COLO668 (cell line): ENCODE data around the gene TMEM167B.

Source experiments
- DNase-seq: peaks from one replicate; lab custom pipeline; 2025; ENCODE audit not compliant: unreplicated experiment; lab: John Stamatoyannopoulos, UW

The TMEM167B gene

DNA sequence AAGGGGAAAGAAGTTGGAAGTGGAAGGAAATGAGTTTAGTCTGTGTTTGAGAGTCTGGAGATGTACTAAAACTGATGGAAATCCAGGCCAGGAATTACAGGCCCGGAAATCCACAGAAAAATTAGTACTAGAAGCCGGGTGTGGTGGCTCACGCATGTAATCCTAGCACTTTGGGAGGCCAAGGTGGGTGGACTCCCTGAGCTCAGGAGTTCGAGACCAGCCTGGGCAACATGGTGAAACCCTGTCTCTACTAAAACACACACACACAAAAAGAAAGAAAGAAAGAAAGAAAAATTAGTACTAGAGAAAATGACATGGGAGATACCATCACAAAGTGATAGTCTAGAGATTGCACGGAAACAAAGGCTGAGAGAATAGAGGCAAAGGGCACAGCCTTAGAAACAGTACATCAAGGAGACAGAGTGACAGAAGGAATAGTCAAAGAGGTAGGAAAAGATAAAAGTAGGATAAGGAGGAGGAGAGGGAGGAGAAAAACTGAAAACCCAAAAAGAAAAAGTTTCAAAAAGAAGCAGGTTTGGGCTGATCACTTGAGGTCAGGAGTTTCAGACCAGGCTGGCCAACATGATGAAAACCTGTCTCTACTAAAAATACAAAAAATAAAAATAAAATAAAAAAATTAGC is 10.0 kb upstream of the TMEM167B start:
- DNase-seq: no peak

DNA sequence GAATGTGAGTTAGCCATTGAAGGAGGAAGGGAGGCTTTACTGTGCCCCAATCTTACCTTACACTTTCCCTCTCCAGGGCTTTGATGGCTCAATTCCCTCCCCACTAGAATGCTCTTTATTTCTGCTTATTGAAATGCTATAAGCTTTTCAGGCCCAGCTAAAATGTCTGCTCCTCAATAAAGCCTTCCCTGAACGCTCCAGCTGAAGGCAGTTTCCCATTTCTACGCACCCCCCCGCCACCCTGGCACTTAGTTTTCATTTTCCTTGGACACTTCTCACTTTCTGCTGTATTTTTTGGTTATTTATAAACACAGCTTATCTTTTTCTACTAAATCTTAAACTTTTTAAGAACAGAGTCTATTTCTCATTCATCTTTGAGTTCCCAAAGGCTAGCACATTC is 7.1 kb upstream of the TMEM167B start:
- no peak for DNase-seq

GRCh38 chr1:109083923-109084322 is 6.6 kb upstream of the TMEM167B start:
- no peak for DNase-seq

- DNase-seq: no peak
These were observed 5.7 kb upstream of the TMEM167B start for GRCh38 chr1:109084563-109085517.

- peak; percentile 91 for DNase-seq
These were observed 1.1 kb upstream of the TMEM167B start for GRCh38 chr1:109089242-109090015.

DNA sequence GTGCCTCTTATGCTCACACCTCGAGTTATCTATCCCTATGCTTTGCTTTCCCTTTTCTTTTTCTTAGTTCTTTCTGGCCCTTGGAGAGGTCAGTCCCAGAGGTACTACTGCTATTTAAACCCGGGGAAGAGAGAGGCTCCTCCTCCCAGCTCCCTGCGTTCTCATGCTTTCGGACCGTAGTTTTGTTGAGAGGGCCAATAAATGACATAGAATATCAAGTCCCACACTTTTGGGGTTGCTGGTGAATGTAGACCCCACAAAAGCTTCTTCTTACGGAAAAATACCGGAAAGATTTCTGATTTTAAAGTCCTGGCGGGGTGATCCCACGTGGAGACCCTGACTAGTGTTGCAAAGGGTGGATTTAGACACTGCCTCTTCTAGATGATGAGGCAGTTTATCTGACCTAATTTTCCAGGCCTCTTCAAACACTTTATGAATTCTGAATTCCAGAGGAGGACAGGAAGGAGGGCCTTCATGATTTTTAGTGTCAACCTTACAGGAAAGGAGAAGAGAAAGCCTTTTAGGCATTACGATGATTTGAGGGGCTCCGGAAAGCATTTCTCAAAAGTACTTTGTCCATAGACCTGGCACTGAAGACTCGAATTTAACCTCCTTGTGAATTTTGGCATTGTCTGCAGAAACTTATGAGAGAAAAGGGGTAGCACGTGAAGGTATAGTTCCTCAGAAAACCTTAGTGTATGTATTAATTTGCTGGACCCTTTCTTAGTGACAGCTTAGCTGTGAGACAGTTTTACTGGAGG is 694 bp downstream of the TMEM167B start:
- no peak for DNase-seq

GRCh38 chr1:109091839-109092193 is 1.3 kb downstream of the TMEM167B start:
- no peak for DNase-seq

- DNase-seq: no peak
These were observed 3.8 kb downstream of the TMEM167B start for GRCh38 chr1:109094377-109094803.

DNA sequence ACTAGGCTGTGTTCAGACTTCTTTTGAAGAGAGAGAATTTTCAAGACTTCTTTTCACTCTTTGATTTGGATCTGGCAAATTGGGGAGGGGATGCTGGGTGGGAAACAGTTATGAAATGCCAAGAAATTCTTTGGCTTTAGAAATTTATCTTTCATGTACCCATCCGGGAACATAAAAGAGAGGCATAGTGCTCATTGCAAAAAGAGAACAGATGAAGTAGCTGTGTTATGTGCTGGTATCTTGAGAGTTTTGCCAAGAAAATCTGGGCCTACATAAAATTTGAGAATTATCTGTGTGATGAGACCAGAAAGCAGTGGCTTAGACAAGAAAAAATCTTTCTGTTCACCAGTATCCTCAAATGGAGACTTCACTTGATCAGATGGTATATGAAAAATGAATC is 4.3 kb downstream of the TMEM167B start:
- no peak for DNase-seq

GRCh38 chr1:109095631-109096030 is 5.1 kb downstream of the TMEM167B start:
- no peak for DNase-seq

GRCh38 chr1:109096120-109096519 is 5.6 kb downstream of the TMEM167B start:
- DNase-seq: no peak

DNA sequence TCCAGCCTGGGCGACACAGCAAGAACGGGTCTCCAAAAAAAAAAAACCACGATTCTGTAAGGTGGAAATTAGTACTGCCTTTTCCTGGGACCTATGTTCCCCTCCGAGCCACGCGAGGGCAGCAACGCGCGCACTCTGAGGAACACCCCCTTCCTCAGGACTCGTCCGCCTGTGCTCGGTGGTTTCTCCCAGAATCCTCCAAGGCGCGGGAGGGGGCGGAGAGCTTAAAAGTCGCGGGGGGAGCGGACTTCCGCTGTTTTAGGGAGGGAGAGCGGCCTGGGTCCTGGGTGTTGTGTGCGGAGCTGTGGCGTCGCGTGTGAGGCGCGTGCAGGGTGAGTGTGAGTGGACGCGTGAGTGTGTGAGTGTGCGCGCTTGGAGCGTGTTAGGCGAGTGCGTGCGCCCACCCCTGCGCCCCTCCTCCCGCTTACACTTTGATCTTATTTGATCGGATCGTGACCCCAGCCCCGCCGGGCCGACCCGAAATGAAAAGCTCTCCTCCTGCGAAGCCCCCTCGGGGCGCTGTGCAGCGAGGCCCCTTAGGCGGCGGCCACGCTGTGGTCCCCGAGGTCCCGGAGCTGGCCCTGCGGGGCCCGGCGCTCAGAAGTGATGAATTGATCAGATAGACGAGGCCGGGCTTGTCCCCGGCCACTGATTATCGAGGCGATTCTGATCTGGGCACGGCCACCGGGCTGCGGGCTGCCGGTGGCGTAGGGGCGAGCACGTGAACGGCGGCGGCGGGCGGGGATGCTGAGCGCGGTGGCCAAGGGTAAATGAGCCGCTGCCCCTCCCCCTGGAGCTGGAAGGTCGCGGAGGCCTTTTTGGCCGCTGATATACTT is 9.6 kb downstream of the TMEM167B start:
- peak; percentile 99 for DNase-seq

- no peak for DNase-seq
These were observed 14.0 kb downstream of the TMEM167B start for GRCh38 chr1:109104364-109105151.

- DNase-seq: no peak
These were observed 15.3 kb downstream of the TMEM167B start for GRCh38 chr1:109105881-109106280.

DNA sequence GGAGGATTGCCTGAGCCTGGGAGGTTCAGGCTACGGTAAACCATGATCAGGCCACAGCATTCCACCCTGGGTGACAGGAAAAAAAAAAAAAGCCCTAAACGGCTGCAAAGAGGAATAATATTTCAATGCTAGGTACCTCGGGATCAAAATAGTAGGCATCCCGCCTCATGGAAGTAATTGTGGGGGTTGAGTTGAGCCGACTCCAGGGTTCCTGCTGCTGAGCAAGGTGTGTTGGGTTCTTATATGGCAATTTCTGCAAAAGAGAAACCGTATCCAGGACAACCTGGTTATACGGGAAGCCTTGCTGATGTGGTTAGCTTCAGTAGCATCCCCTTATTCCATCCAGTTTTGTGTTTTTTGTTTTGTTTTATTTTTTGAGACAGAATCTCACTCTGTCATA is 17.2 kb downstream of the TMEM167B start:
- DNase-seq: no peak

GRCh38 chr1:109109906-109110305 is 19.3 kb downstream of the TMEM167B start:
- no peak for DNase-seq

GRCh38 chr1:109111386-109112055 is 21.0 kb downstream of the TMEM167B start:
- DNase-seq: no peak

- DNase-seq: no peak
These were observed 21.6 kb downstream of the TMEM167B start for GRCh38 chr1:109112056-109112651.
